ENCODE measurements around the gene GRM8.
A peak's percentile ranks its signal among the peaks of the same experiment; 100 is the strongest.

GRM8 gene

DNA sequence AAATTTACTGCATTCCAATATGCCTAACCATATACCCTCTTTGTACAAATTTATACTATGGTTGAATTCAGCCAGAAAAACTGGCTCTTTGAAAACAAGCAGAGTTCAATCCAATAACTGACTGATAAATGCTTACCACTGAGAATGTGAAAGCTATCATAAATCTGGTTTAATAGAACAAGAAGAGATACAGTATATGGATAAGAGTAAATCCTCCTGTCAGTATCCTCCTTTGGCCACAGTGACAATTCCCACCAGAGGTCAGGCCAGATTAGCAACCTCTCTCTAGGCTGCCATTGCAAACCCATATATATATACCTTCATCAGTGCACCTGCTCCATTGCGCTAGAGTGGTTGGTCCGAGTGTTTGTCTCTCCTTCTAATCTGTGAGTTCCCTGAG lies 647.2 kb downstream of the GRM8 start:
- TF ChIP-seq, protein P1, sequence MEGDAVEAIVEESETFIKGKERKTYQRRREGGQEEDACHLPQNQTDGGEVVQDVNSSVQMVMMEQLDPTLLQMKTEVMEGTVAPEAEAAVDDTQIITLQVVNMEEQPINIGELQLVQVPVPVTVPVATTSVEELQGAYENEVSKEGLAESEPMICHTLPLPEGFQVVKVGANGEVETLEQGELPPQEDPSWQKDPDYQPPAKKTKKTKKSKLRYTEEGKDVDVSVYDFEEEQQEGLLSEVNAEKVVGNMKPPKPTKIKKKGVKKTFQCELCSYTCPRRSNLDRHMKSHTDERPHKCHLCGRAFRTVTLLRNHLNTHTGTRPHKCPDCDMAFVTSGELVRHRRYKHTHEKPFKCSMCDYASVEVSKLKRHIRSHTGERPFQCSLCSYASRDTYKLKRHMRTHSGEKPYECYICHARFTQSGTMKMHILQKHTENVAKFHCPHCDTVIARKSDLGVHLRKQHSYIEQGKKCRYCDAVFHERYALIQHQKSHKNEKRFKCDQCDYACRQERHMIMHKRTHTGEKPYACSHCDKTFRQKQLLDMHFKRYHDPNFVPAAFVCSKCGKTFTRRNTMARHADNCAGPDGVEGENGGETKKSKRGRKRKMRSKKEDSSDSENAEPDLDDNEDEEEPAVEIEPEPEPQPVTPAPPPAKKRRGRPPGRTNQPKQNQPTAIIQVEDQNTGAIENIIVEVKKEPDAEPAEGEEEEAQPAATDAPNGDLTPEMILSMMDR (IDR thresholded peaks at IDR 0.05; ENCODE audit: low read depth, low read length): no peak
- DNase-seq (ENCODE audit: low read depth in 2 of 2): no peak

GRCh38 chr7:126605056-126605455 lies 647.7 kb downstream of the GRM8 start:
- no peak for DNase-seq (ENCODE audit: low read depth in 2 of 2)
- H3K4me3 ChIP-seq (replicated peaks in 1 of 2; ENCODE audit: low read depth in 2 of 2, low read length in 2 of 2): no peak overlapping the region
- TF ChIP-seq, protein P1 (IDR thresholded peaks at IDR 0.05; ENCODE audit: low read depth, low read length): no peak

More for the DNA sequence above, 647.2 kb downstream of the GRM8 start:
- H3K4me3 ChIP-seq (replicated peaks in 1 of 2; ENCODE audit: low read depth in 2 of 2, low read length in 2 of 2): no peak overlapping the region

GRCh38 chr7:126589068-126589684 lies 663.6 kb downstream of the GRM8 start:
- no peak overlapping the region for H3K4me3 ChIP-seq (replicated peaks in 1 of 2; ENCODE audit: low read depth in 2 of 2, low read length in 2 of 2)
- TF ChIP-seq, protein P1 (IDR thresholded peaks at IDR 0.05; ENCODE audit: low read depth, low read length): no peak
- DNase-seq (ENCODE audit: low read depth in 2 of 2): no peak

DNA sequence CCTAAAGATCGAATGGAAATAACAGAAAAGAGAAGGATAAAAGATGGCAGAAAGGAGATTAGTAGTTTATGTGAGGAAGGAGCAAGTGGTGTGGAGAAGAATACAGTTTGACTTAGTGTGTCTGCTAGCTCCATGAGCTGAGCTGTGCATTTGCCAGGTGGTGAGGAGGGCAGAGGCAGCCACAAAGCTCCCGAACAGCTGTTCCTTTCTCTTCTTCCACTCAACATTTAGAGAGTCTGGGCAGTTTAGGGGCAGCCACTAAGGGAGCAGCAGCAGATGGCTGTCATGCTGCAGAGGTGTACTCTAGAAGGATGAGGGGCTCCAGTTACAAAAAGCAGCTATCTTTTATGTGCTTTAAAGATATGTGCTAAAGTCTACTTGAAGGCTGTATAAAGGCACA lies 674.4 kb downstream of the GRM8 start:
- DNase-seq (ENCODE audit: low read depth in 2 of 2): no peak
- H3K4me3 ChIP-seq (replicated peaks in 1 of 2; ENCODE audit: low read depth in 2 of 2, low read length in 2 of 2): no peak overlapping the region
- TF ChIP-seq, protein P1 (IDR thresholded peaks at IDR 0.05; ENCODE audit: low read depth, low read length): no peak

- TF ChIP-seq, protein P1 (IDR thresholded peaks at IDR 0.05; ENCODE audit: low read depth, low read length): no peak
- H3K4me3 ChIP-seq (replicated peaks in 1 of 2; ENCODE audit: low read depth in 2 of 2, low read length in 2 of 2): no peak overlapping the region
- DNase-seq (ENCODE audit: low read depth in 2 of 2): peak in 1 of 2 donors; percentile 35
Measured at GRCh38 chr7:126574276-126575250, 678.2 kb downstream of the GRM8 start.

DNA sequence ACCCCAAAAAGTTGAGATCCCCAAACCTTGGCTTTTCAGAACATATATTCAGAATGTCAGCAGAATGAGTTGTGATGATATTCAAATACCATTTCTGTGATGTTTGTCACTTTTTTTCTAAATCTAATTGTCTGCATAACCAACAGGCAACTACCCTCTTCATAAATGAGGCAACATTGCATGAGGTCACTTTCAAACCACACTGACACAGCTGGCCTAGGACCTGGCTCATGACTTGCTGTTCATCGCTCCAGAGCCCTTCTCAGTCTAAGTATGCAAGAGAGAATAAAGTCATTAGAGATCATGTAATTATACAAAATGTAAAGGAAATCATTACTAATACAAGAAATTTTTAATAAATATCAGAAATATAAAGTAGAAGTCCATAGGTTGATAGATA lies 681.9 kb downstream of the GRM8 start:
- TF ChIP-seq, protein P1 (IDR thresholded peaks at IDR 0.05; ENCODE audit: low read depth, low read length): no peak
- no peak overlapping the region for H3K4me3 ChIP-seq (replicated peaks in 1 of 2; ENCODE audit: low read depth in 2 of 2, low read length in 2 of 2)
- no peak for DNase-seq (ENCODE audit: low read depth in 2 of 2)

All from cardiac fibroblast (primary cell).